Activated CD4-positive, alpha-beta T cell treated with anti-CD3 and anti-CD28 coated beads for 36 hours (primary cell): Measurements from ENCODE around the gene PARD6G. TPM values are rescaled to one million over a fixed set of nuclear protein-coding genes. Genes with fewer than 3 reads are reported as not detected.

ENCODE experiments used
- ATAC-seq: fragments of 200-7000 bp; cut with Tn5 transposase; one replicate; pipeline ENCODE4 v1.10.0; 2021; ENCODE audit warnings: mild to moderate bottlenecking, moderate library complexity
- CTCF ChIA-PET: fragments of 350-600 bp; sonication (Branson Sonifier 250); formaldehyde crosslinking; loops from one replicate; lab custom pipeline; 2021; ENCODE audit warnings: antibody characterized with exemption; lab: Charles Lee
- POLR2A ChIA-PET: fragments of 350-600 bp; sonication (Branson Sonifier 250); formaldehyde crosslinking; loops from one replicate; lab custom pipeline; 2021; ENCODE audit warnings: antibody characterized with exemption, inconsistent platforms; lab: Charles Lee
- DNase-seq: peaks from one replicate; pipeline ENCODE4 v3.0.0-alpha.2; 2020
- H3K27ac Mint-ChIP-seq: one replicate; pipeline ENCODE4 v1.8.0; 2021; ENCODE audit warnings: mixed read lengths
- H3K27me3 Mint-ChIP-seq: one replicate; pipeline ENCODE4 v1.8.0; 2021; ENCODE audit warnings: mixed read lengths
- H3K36me3 Mint-ChIP-seq: one replicate; pipeline ENCODE4 v1.8.0; 2021; ENCODE audit warnings: low read depth, mixed read lengths
- H3K4me1 Mint-ChIP-seq: one replicate; pipeline ENCODE4 v1.8.0; 2021; ENCODE audit warnings: mixed read lengths
- H3K4me3 Mint-ChIP-seq: one replicate; pipeline ENCODE4 v1.8.0; 2021; ENCODE audit warnings: mild to moderate bottlenecking, moderate library complexity, mixed read lengths
- H3K9me3 Mint-ChIP-seq: one replicate; pipeline ENCODE4 v1.8.0; 2021; ENCODE audit warnings: low read depth, mixed read lengths
- intact Hi-C, 2 experiments: fragments of 100-400 bp; cut with DNase I in 1 of 2; cut with micrococcal nuclease in 1 of 2; formaldehyde crosslinking; loops; one replicate each; pipeline versions ENCODE4 v1.14.2 to v1.15.1; 2022 to 2024; cut with DNase I, micrococcal nuclease
- total RNA-seq, 2 experiments: library from RNA; stranded (reverse); gene quantifications; one replicate each; pipeline ENCODE4 v1.2.3, GENCODE V29; 2021

The PARD6G gene
- total RNA-seq, 2 experiments from 2014 or later, result not detected

GRCh38 chr18:80109676-80110078 is 137.6 kb downstream of the PARD6G start:
- Mint-ChIP-seq H3K4me1 (peaks cover 52% of the 10 kb centered on the region), H3K27ac (peak overlapping the region; percentile 86), H3K9me3 (no peaks in the 10 kb centered on the region), H3K4me3 (peak overlapping the region; percentile 77), H3K27me3 (no peaks in the 10 kb centered on the region), H3K36me3 (peaks cover 18% of the 10 kb centered on the region)
- intact Hi-C loops, result loop anchor here (1.0 to 5.0 kb wide), 12 partner anchors 38 to 1041 kb away; partner anchors contain the start of genes CTDP1 (in 2 of the 2), TXNL4A (in 2 of the 2), ATP9B (in 1 of the 2) and NFATC1 (in 1 of the 2)
- peak; percentile 10 for ATAC-seq
- DNase-seq, result peak; percentile 50
- CTCF ChIA-PET, result interaction anchor here (1.5 kb wide), 1 partner anchor 75 kb away, joined by 7 read pairs; the partner anchor contains the start of gene RBFA
- POLR2A ChIA-PET, result interaction anchor here (0.6 to 1.6 kb wide), 3 partner anchors 24 to 76 kb away, joined by 3 to 7 read pairs (median 5); partner anchors contain the start of gene RBFA

GRCh38 chr18:80108739-80109675 is 138.3 kb downstream of the PARD6G start, which contains the start of gene ADNP2:
ADNP2 (plus strand) TSS chr18:80109262; CDS start chr18:80117543, 8,281 bp downstream.
- ATAC-seq, result peak; percentile 83
- Mint-ChIP-seq H3K27ac (peak within 1 kb of the TSS; percentile 86), H3K4me1 (peaks cover 48% of the 10 kb centered on the region)

DNA sequence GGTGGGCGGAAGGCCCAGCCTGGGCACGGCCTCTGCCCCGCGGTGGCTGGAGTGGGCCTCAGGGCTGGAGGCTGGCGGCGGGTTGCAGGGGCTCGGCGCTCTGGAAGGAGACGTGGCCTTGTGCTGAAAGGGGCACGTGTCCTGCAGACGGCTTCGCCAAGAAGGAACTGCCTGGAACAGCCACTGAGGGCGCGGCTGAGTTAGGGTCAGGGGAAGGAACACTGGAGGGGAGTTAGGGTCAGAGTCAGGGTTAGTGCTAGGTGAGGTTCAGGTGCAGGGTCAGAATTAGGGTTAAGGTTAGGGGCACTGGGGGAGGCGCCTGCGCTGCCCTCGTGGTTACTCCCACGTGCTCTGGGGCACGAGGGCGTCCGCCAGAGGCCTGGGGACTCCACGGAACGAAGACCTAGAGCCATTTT is 139.2 kb downstream of the PARD6G start:
- Mint-ChIP-seq H3K27me3 (no peaks in the 10 kb centered on the region), H3K4me3 (peak overlapping the region; percentile 70), H3K36me3 (peaks cover 10% of the 10 kb centered on the region), H3K4me1 (peaks cover 41% of the 10 kb centered on the region), H3K9me3 (no peaks in the 10 kb centered on the region), H3K27ac (no peak overlapping the region)
- ChIA-PET POLR2A (interaction anchor here (0.6 kb wide), 1 partner anchor 125 kb away, joined by 3 read pairs; no protein-coding TSS in a partner anchor), CTCF (interaction anchor here (1.1 to 1.5 kb wide), 2 partner anchors 73 to 76 kb away, joined by 3 to 7 read pairs; partner anchors contain the start of gene RBFA)
- ATAC-seq, result no peak
- intact Hi-C loops, result loop anchor here (1.0 to 5.0 kb wide), 7 partner anchors 75 to 1039 kb away; partner anchors contain the start of genes ATP9B (in 1 of the 2), CTDP1 (in 1 of the 2), NFATC1 (in 1 of the 2) and TXNL4A (in 1 of the 2)
- no peak for DNase-seq

More at GRCh38 chr18:80108739-80109675, 138.3 kb downstream of the PARD6G start, which contains the start of gene ADNP2:
- Mint-ChIP-seq H3K9me3 (no peaks in the 10 kb centered on the region), H3K4me3 (peak within 1 kb of the TSS; percentile 77), H3K27me3 (no peaks in the 10 kb centered on the region), H3K36me3 (peaks cover 18% of the 10 kb centered on the region)
- peak; percentile 92 for DNase-seq
- intact Hi-C loops, result loop anchor here (1.0 to 5.0 kb wide), 13 partner anchors 38 to 1040 kb away; partner anchors contain the start of genes CTDP1 (in 2 of the 2), TXNL4A (in 2 of the 2), ATP9B (in 1 of the 2) and NFATC1 (in 1 of the 2)
- ChIA-PET POLR2A (interaction anchor here (0.6 to 1.2 kb wide), 2 partner anchors 75 to 124 kb away, joined by 3 to 5 read pairs; no protein-coding TSS in a partner anchor), CTCF (interaction anchor here (0.6 to 1.5 kb wide), 4 partner anchors 16 to 77 kb away, joined by 3 to 7 read pairs (median 3); partner anchors contain the start of gene RBFA)

DNA sequence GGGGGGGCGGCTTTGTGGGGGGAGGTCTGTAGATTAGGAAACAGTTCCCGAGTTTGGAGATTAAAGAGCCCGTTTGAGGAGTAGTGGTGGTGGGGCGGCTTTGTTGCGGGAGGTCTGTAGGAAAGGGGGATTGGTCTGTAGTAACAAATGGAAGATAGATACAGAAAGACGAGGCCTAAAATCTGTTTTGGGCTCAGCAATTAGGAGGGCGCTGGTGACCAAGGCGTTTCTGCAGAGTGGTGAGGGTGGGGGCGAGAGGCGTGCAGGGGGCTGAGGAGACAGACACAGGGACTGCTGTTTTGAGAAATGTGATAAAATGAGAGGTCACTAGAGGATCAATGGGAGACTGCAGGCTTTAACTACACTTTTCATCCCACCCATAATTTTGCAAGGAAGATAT is 139.9 kb downstream of the PARD6G start:
- Mint-ChIP-seq H3K27me3 (no peaks in the 10 kb centered on the region), H3K4me1 (peaks cover 35% of the 10 kb centered on the region), H3K27ac (no peak overlapping the region), H3K4me3 (no peak overlapping the region), H3K36me3 (peaks cover 9% of the 10 kb centered on the region), H3K9me3 (no peaks in the 10 kb centered on the region)
- ATAC-seq (no peak), DNase-seq (no peak)
- intact Hi-C loops, result loop anchor here (5.0 kb wide), 3 partner anchors 120 to 585 kb away; partner anchors contain the start of gene TXNL4A (in 1 of the 2)
- ChIA-PET CTCF (no interaction called here), POLR2A (no interaction called here)

Other genes starting within 250 kb of the PARD6G start
- 10 to 100 TPM; 32.2 to 39.1 TPM for gene RBFA, start 213.1 kb downstream of the PARD6G start, total RNA-seq
- 10 to 100 TPM; 22.8 to 25.7 TPM for gene ADNP2, start 138.3 kb downstream of the PARD6G start, total RNA-seq